ENCODE data around the gene SH3TC1.

DNA sequence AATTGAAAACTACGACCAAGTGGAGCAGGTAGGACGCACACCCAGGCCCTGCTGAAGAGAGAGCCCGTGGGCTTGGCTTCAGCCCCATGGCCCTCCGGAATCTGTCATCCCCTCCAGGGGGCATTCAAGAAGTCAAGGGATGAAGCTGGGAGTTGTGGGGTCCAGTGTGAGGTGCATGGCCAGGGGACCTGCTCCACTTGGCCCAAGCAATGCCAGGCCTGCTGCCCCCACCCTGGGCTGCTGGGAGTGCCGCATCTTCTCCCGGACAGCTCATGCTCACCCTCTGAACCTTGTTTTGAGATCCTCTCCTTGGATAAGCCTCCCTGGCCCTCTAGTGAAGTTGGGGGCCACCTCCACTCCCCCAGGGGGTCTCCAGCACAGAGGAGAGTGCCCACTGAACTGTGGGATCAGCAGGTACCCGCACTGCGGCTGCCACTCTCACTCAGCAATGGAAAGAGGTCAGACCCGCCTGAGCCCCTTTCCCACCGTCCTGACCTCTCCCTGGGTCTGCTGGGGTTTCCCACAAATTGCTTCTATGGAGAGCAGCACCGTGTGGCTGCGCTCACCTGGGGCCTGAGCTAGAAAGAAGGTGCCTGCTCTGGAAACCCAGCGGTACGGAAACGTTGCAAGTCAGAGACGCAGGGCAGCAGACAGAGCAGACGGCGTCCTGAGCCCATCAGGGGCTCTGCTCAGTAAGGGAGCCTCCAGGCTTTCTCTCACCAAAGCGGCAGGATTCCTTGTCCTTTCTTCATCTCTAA, 35.5 kb upstream of the SH3TC1 start:
- TF ChIP-seq POLR2A (IDR thresholded peaks at IDR 0.05; ENCODE audit: low read length) (no peak), GATA1 (IDR thresholded peaks at IDR 0.05; ENCODE audit: low read depth, low read length) (no peak)

Data from erythroblast (primary cell).